GM18511 (cell line): ENCODE results near the gene TIGD2.
"Not testable (repeated sequence)": the region's sequence is repeated elsewhere in the genome, so short reads cannot be mapped to it uniquely, and the experiment has no call there.

Experiments used
- ATAC-seq: cut with Tn5 transposase; IDR thresholded peaks from one replicate; pipeline ENCODE4 v1.9.1; 2021; ENCODE audit warnings: mild to moderate bottlenecking, moderate library complexity; ENCODE audit not compliant: unreplicated experiment

Gene TIGD2

GRCh38 chr4:89117115-89117514, 5.8 kb downstream of the TIGD2 start:
- no peak for ATAC-seq

- ATAC-seq, result no peak
Measured at GRCh38 chr4:89119166-89119565, 7.8 kb downstream of the TIGD2 start.

GRCh38 chr4:89119836-89120235, 8.5 kb downstream of the TIGD2 start:
- no peak for ATAC-seq

- ATAC-seq, result no peak
Measured at GRCh38 chr4:89121387-89122068, 10.2 kb downstream of the TIGD2 start.

GRCh38 chr4:89123451-89123851, 12.1 kb downstream of the TIGD2 start:
- no peak for ATAC-seq

- no peak for ATAC-seq
Measured at GRCh38 chr4:89125901-89126782, 14.8 kb downstream of the TIGD2 start.

GRCh38 chr4:89129080-89129640, 17.8 kb downstream of the TIGD2 start:
- no peak for ATAC-seq

GRCh38 chr4:89134775-89135319, 23.5 kb downstream of the TIGD2 start:
- no peak for ATAC-seq

- ATAC-seq, result no peak
Measured at GRCh38 chr4:89136525-89136924, 25.2 kb downstream of the TIGD2 start.

- ATAC-seq, result no peak
Measured at GRCh38 chr4:89137231-89137630, 25.9 kb downstream of the TIGD2 start.

GRCh38 chr4:89137695-89138094, 26.4 kb downstream of the TIGD2 start:
- ATAC-seq, result no peak

- no peak for ATAC-seq
Measured at GRCh38 chr4:89140168-89140759, 28.9 kb downstream of the TIGD2 start.

- peak; percentile 92 for ATAC-seq
Measured at GRCh38 chr4:89142691-89143669, 31.6 kb downstream of the TIGD2 start.

GRCh38 chr4:89144652-89145051, 33.3 kb downstream of the TIGD2 start:
- not testable (repeated sequence) for ATAC-seq

GRCh38 chr4:89146196-89146595, 34.9 kb downstream of the TIGD2 start:
- no peak for ATAC-seq

- no peak for ATAC-seq
Measured at GRCh38 chr4:89152972-89153371, 41.6 kb downstream of the TIGD2 start.

- no peak for ATAC-seq
Measured at GRCh38 chr4:89156174-89156914, 45.0 kb downstream of the TIGD2 start.

GRCh38 chr4:89157488-89158024, 46.2 kb downstream of the TIGD2 start:
- no peak for ATAC-seq

GRCh38 chr4:89158884-89159503, 47.7 kb downstream of the TIGD2 start:
- peak; percentile 71 for ATAC-seq
